IPS-20b (cell line): ENCODE results near the gene CPSF4L.

Experiments
- H3K27ac ChIP-seq: one replicate; pipeline ENCODE4 v1.5.1; 2013; ENCODE audit warnings: low read length
- H3K27me3 ChIP-seq: 2 replicates; pipeline ENCODE4 v1.6.1; 2013; ENCODE audit warnings: mild to moderate bottlenecking, low read length, inconsistent platforms; ENCODE audit not compliant: insufficient read depth
- H3K36me3 ChIP-seq: 2 replicates; pipeline ENCODE4 v1.6.1; 2013; ENCODE audit warnings: low read depth, mild to moderate bottlenecking, inconsistent platforms, low read length, moderate library complexity; ENCODE audit not compliant: insufficient read depth
- H3K4me1 ChIP-seq: 2 replicates; pipeline ENCODE4 v1.6.1; 2013; ENCODE audit warnings: mild to moderate bottlenecking, control low read depth, inconsistent platforms, low read length, moderate library complexity; ENCODE audit not compliant: insufficient read depth
- H3K4me3 ChIP-seq: 2 replicates; pipeline ENCODE4 v1.5.1; 2013; ENCODE audit warnings: mild to moderate bottlenecking, low read length, inconsistent platforms
- H3K9ac ChIP-seq: 2 replicates; pipeline ENCODE4 v1.6.1; 2013; ENCODE audit warnings: low read depth, mild to moderate bottlenecking, inconsistent platforms, low read length, moderate library complexity
- H3K9me3 ChIP-seq: 2 replicates; pipeline ENCODE4 v1.6.1; 2013; ENCODE audit warnings: mild to moderate bottlenecking, low read depth, low read length, inconsistent platforms; ENCODE audit not compliant: insufficient read depth

The CPSF4L gene

DNA sequence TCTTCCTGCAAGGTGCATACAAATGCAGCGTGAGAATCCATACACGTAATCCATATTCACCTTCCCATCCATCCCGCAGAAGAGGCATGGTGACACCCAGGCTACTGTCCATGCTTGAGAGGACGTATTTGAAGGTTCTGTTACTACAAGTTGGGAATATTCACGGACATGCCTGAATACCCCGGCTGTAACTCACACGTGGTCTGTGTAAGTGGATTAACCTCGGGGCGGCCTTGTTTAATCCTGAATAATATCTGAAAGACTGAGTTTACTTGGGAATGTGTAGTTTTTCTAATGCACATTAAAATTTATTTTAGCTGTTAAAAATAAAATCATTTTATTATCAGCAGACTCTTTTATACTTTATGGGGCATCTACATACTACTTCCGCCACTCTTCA is 13.1 kb downstream of the CPSF4L start:
- no peaks in the 10 kb centered on the region for H3K9me3 ChIP-seq
- H3K4me3 ChIP-seq, result no peak overlapping the region
- H3K36me3 ChIP-seq, result peaks cover 46% of the 10 kb centered on the region
- no peaks in the 10 kb centered on the region for H3K27me3 ChIP-seq
- no peak overlapping the region for H3K9ac ChIP-seq
- H3K27ac ChIP-seq, result no peak overlapping the region
- H3K4me1 ChIP-seq, result no peaks in the 10 kb centered on the region

DNA sequence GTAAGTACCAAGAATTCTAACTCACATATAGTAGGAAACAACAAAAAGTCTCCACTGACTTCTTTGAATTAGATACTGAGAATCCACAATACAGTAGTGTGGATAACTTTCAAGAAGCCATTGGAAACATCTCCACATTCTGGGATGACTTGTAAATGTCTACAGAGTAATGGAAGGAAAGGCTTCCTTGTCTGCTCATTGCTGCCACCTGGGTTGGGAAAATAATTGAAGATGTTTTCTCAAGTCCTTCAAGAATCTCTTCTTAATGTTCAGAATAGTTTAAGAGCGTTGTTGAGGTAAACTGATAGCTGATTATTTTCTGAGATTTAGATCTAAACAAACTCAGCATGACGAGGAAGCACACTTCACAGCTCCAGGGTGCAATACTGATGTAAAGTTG is 14.0 kb downstream of the CPSF4L start:
- H3K36me3 ChIP-seq, result peaks cover 52% of the 10 kb centered on the region
- no peak overlapping the region for H3K9ac ChIP-seq
- H3K4me1 ChIP-seq, result no peaks in the 10 kb centered on the region
- no peaks in the 10 kb centered on the region for H3K9me3 ChIP-seq
- H3K27me3 ChIP-seq, result no peaks in the 10 kb centered on the region
- no peak overlapping the region for H3K27ac ChIP-seq
- H3K4me3 ChIP-seq, result no peak overlapping the region

DNA sequence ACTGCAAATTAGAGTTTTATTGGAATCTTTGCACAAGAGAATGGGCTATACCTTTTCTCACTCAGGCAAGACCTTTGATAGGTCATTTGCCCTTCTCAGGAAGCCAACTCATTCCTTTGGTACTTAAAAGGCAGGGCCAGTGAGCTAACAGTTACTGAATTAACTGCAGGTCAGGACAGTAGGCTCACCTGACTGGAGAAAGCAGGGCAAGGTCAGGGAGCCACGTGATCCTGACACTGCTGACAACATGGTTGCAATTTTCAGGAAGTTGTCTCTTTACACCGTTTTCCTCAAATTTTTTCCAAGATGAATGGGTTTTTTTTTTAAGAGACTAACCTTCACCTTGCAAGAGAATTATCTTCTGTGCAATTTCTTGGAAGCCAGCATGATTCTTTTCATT is 21.1 kb downstream of the CPSF4L start:
- H3K36me3 ChIP-seq, result peaks cover 79% of the 10 kb centered on the region

DNA sequence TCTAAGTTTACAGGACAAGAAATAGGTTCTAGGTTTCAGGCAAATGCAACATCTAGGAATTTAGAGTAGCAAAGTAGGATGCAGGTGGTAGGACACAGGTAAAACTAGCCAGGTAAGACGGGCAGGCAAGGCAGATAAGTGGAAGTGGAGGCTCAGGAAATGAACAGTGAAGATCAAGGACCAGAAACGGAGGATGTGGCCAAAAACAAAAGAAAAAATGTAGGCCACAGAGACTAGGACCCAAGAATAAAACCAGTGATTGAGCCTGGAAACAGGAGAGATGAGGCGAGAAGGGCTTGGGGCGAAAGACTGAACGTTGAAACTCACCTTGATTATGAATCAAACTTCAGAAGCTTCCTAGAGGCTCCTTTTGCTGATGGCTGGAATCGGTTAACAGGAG is 24.0 kb downstream of the CPSF4L start:
- Histone ChIP-seq H3K9ac (no peak overlapping the region), H3K36me3 (peaks cover 68% of the 10 kb centered on the region), H3K9me3 (no peaks in the 10 kb centered on the region)

More for the DNA sequence above, 21.1 kb downstream of the CPSF4L start:
- Histone ChIP-seq H3K9ac (no peak overlapping the region), H3K9me3 (no peaks in the 10 kb centered on the region), H3K4me3 (no peak overlapping the region), H3K27me3 (no peaks in the 10 kb centered on the region), H3K4me1 (no peaks in the 10 kb centered on the region), H3K27ac (no peak overlapping the region)

DNA sequence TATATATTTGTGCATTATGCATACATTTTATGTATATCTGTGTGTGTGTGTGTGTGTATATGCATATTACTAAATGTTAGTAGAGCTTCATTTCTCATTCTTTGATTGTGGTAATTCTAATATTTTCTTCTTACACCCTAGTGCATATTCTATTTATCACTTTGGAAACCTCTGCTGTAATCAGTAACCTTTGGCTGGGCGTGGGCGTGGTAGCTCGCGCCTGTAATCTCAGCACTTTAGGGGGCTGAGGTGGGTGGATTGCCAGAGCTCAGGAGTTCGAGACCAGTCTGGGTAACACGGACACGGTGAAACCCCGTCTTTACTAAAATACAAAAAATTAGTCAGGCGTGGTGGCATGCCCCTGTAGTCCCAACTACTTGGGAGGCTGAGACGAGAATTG is 26.9 kb downstream of the CPSF4L start:
- no peak overlapping the region for H3K27ac ChIP-seq
- H3K4me1 ChIP-seq, result no peaks in the 10 kb centered on the region
- H3K9me3 ChIP-seq, result no peaks in the 10 kb centered on the region
- peaks cover 46% of the 10 kb centered on the region for H3K36me3 ChIP-seq
- no peak overlapping the region for H3K4me3 ChIP-seq
- no peak overlapping the region for H3K9ac ChIP-seq
- no peaks in the 10 kb centered on the region for H3K27me3 ChIP-seq

More for the DNA sequence above, 24.0 kb downstream of the CPSF4L start:
- Histone ChIP-seq H3K4me1 (no peaks in the 10 kb centered on the region), H3K27me3 (no peaks in the 10 kb centered on the region), H3K4me3 (no peak overlapping the region), H3K27ac (no peak overlapping the region)

DNA sequence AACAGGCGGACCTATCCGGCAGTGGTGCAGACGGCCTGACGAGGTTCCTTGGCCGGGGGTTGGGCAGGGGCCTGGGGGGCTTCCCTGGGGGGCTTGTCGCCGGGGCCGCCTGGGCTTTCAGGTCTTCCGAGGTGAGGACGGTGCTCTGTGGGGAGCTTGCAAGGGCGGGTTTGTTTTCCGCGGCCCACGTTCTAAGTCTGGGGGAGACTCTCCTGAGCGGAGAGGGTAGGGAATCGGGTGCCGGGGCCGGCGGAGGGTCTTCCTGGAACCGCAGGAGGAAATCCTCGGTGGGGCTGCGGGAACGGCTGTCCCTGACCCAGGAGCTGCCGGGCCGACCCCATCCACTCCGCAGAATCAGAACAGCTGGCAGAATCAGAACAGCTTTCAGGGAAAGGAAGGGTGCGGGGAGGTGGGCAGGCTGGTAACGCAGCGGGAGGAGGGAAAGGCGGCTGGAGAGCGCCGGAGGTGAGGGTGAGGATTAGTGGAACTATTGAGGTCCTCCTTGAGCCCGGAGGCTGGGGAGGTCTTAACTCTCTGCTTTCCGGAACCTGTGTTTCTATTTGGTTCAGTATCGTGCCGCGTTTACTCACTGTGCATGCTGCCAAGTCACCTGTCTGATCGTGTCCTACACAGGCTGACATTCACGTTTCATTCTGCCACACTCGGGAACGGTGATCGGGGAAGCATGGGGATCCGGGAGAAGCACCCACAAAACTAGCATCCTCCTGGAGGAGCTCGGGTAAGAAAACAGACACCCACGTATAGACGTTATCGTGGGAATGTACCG is 28.9 kb downstream of the CPSF4L start:
- peak overlapping the region; percentile 43 for H3K27ac ChIP-seq
- H3K4me3 ChIP-seq, result peak overlapping the region; percentile 80
- H3K36me3 ChIP-seq, result peaks cover 34% of the 10 kb centered on the region
- no peaks in the 10 kb centered on the region for H3K9me3 ChIP-seq
- peaks cover 11% of the 10 kb centered on the region for H3K4me1 ChIP-seq
- H3K9ac ChIP-seq, result peak overlapping the region; percentile 83
- no peaks in the 10 kb centered on the region for H3K27me3 ChIP-seq

DNA sequence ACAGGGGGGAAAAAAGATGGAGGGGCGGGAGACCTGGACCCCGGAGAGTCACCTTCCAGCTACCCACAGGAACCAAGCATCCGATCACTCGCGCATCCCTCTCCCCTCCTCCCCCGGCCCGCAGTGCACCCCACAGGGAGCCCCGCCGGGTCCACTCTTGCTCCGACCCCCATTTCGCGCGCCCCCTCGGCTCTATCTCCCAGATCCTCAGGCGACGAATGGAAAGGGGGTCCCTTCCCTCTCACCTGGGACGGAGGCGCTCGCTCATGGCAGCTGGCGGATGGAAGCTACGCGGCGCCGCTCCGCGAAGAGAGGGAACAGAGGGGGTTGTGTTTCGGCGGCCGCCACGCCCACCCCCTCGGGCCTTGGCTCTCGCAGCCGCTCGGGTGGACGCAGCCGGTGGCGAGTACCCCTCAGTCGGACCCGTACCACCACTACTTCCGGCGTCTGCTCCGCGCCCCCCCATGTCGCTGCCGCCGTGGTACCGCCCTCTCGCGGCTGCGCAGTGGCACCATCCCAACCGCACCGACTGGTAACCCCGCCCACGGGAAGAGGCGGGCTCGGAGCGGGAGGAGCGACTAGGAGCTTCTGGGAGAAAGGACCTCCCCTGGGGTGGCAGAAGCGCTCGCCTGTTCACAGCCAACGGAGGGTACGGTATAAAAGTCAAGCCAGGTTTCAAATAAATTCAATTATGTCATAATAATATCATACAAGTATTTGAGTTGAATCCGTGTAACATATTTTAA is 29.7 kb downstream of the CPSF4L start:
- Histone ChIP-seq H3K9ac (peak overlapping the region; percentile 83), H3K9me3 (no peaks in the 10 kb centered on the region), H3K4me3 (peak overlapping the region; percentile 80), H3K36me3 (peaks cover 28% of the 10 kb centered on the region), H3K4me1 (peaks cover 18% of the 10 kb centered on the region), H3K27me3 (no peaks in the 10 kb centered on the region), H3K27ac (peak overlapping the region; percentile 43)

DNA sequence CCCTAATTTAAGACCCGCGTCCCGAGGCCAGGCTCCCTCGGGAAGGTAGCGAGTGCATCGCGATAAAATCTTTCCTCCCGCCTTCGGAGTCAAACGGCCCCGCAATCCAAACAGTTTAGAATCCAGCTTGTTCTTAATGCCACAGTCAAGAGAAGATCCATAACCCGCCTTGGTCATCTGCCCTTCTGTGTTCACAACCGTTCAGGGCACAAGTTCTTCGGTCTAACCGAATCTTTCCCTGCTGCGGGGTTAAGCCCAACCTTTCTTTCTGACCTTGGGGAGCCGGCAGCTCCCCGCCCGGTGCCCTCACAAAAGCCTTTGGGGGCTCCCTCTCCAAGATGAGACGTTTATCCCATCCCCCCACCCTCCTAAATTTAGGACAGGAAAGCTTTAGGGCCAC is 30.3 kb downstream of the CPSF4L start:
- H3K27ac ChIP-seq, result no peak overlapping the region
- no peaks in the 10 kb centered on the region for H3K27me3 ChIP-seq
- peak overlapping the region; percentile 83 for H3K9ac ChIP-seq
- peaks cover 22% of the 10 kb centered on the region for H3K4me1 ChIP-seq
- no peaks in the 10 kb centered on the region for H3K9me3 ChIP-seq
- H3K36me3 ChIP-seq, result peaks cover 28% of the 10 kb centered on the region
- H3K4me3 ChIP-seq, result peak overlapping the region; percentile 80

DNA sequence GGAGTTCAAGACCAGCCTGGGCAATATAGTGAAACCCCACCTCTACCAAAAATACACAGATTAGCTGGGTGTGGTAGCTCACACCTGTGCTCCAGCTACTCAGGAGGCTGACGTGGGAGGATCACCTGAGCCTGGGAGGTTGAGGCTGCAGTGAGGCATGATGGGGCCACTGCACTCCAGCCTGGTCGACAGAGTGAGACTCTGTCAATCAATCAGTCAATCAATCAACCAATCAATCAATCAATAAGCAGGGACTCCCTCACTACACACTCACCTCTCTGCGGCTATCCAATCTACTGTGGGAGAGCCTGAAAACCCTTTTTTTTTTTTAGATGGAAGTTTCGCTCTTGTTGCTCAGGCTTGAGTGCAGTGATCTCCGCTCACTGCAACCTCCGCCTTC is 31.6 kb downstream of the CPSF4L start:
- Histone ChIP-seq H3K36me3 (peaks cover 19% of the 10 kb centered on the region; the same call in 1 of the 2 replicates), H3K4me1 (peaks cover 26% of the 10 kb centered on the region), H3K9me3 (no peaks in the 10 kb centered on the region), H3K27ac (no peak overlapping the region), H3K27me3 (no peaks in the 10 kb centered on the region), H3K4me3 (no peak overlapping the region), H3K9ac (no peak overlapping the region)

DNA sequence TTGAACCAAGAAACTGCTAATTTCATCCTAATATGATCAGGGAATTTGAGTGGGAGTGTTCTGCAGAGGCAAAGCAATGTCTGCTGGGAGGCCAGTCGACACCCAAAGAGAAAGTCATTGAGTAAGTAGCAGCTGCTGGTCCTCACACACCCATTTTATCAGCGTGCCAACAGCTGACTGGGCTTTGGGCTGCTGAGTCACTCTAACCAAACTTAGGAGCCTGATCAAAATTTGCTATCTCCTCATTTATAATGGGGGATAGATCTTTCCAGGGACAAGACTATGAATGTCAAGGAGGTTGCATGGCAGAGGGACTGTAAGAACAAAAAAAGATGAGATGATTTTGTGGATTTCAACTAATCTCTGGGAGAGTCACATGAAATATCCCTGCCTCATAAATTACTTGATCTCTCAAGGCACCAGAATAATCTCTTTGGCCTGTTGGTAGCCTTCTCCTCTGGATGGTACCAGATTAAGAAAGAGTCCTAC is 32.9 kb downstream of the CPSF4L start:
- H3K4me1 ChIP-seq, result peaks cover 26% of the 10 kb centered on the region
- H3K4me3 ChIP-seq, result no peak overlapping the region
- H3K27ac ChIP-seq, result no peak overlapping the region
- H3K9ac ChIP-seq, result peak overlapping the region; percentile 25; the same call in 1 of the 2 replicates
- no peaks in the 10 kb centered on the region for H3K9me3 ChIP-seq
- peaks cover 12% of the 10 kb centered on the region; the same call in 1 of the 2 replicates for H3K36me3 ChIP-seq
- H3K27me3 ChIP-seq, result no peaks in the 10 kb centered on the region

DNA sequence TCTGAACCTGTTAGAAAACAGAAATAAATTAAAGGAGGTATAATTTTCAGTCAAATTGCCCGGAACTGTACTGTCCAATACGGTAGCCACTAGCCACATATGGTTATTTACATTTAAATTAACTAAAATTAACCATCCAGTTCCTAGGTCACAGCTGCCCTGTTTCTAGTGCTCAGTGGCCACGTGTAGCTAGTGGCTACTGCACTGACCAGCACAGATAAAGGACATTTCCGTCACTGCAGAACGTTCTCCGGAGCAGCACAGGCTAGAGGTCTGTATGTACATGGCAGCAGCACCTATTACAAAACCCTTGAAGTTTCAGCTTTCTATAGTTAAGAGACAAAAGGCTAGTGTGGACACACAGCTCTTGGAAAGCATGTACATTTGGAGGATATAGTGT is 33.7 kb downstream of the CPSF4L start:
- no peak overlapping the region for H3K27ac ChIP-seq
- H3K9ac ChIP-seq, result no peak overlapping the region
- no peak overlapping the region for H3K4me3 ChIP-seq
- H3K4me1 ChIP-seq, result peaks cover 26% of the 10 kb centered on the region
- H3K27me3 ChIP-seq, result no peaks in the 10 kb centered on the region
- H3K9me3 ChIP-seq, result no peaks in the 10 kb centered on the region
- peaks cover 11% of the 10 kb centered on the region; the same call in 1 of the 2 replicates for H3K36me3 ChIP-seq
